ENCODE results near the gene UGP2.

DNA sequence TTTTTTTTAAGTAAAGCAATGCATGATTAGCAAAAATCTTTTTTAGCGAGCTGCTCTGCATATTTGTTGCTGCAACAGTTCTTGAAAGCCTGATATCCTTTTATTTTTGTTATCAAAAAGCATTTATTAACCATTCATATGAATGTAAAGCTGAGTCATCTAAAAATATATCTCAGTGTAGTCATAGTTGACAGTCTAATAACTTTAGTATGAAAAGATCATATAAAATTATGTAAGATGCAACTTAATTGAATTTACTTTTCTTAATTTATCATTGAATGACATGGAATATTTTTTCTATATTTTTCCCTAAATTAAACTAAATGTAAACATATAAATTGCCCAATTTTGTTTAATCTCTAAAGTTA, 8.5 kb downstream of the UGP2 start:
- TF ChIP-seq, protein P1, sequence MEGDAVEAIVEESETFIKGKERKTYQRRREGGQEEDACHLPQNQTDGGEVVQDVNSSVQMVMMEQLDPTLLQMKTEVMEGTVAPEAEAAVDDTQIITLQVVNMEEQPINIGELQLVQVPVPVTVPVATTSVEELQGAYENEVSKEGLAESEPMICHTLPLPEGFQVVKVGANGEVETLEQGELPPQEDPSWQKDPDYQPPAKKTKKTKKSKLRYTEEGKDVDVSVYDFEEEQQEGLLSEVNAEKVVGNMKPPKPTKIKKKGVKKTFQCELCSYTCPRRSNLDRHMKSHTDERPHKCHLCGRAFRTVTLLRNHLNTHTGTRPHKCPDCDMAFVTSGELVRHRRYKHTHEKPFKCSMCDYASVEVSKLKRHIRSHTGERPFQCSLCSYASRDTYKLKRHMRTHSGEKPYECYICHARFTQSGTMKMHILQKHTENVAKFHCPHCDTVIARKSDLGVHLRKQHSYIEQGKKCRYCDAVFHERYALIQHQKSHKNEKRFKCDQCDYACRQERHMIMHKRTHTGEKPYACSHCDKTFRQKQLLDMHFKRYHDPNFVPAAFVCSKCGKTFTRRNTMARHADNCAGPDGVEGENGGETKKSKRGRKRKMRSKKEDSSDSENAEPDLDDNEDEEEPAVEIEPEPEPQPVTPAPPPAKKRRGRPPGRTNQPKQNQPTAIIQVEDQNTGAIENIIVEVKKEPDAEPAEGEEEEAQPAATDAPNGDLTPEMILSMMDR (IDR thresholded peaks at IDR 0.05; ENCODE audit: low read depth, low read length, missing input control) = no peak
- TF ChIP-seq SP1 (IDR thresholded peaks at IDR 0.05) = no peak
- TF ChIP-seq, protein P2, sequence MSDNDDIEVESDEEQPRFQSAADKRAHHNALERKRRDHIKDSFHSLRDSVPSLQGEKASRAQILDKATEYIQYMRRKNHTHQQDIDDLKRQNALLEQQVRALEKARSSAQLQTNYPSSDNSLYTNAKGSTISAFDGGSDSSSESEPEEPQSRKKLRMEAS (IDR thresholded peaks at IDR 0.05) = no peak
- TF ChIP-seq ATF3 (IDR thresholded peaks at IDR 0.05) = no peak
- no peak for TF ChIP-seq TAF1 (conservative IDR thresholded peaks at IDR 0.05)
- no peak for TF ChIP-seq GABPA (IDR thresholded peaks at IDR 0.05 in 1 of 2, conservative IDR thresholded peaks at IDR 0.05 in 1 of 2)
- no peak for TF ChIP-seq REST (IDR thresholded peaks at IDR 0.05)
- TF ChIP-seq RXRA (IDR thresholded peaks at IDR 0.05) = no peak
- TF ChIP-seq RAD21 (IDR thresholded peaks at IDR 0.05) = no peak
- TF ChIP-seq EGR1 (IDR thresholded peaks at IDR 0.05; ENCODE audit: low read depth in 2 of 2) = no peak
- TF ChIP-seq JUND (IDR thresholded peaks at IDR 0.05) = no peak
- TF ChIP-seq HNF4G (IDR thresholded peaks at IDR 0.05) = no peak
- TF ChIP-seq NR2F2 (IDR thresholded peaks at IDR 0.05) = no peak
- no peak for TF ChIP-seq YY1 (IDR thresholded peaks at IDR 0.05)

All from liver (tissue), 3 donors.